ENCODE measurements around the gene FASTKD2.

Gene FASTKD2

DNA sequence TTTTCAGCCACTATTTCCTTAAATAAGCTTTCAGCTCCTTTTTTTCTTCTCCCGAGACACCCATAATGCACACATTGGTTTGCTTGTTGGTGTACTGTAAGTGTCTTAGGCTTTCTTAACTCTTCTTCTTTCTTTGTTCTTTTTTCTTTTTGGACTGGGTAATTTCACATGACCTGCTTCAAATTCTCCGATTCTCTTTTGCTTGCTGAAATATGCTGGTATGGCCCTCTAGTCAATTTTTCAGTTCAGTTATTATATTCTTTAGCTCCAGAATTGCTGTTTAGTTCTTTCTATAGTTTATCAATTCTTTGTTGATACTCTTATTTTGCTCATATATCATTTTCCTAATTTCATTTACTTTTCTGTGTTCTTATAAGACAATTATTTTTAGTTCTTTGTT is 15.3 kb downstream of the FASTKD2 start:
- H3K9ac ChIP-seq (ENCODE audit: low read depth, low read length, poor library complexity): no peak overlapping the region
- no peak overlapping the region for H3K27ac ChIP-seq (replicated peaks; ENCODE audit: low read length)
- H3K4me1 ChIP-seq (ENCODE audit: control insufficient read depth in 2 of 2, insufficient read depth in 1 of 2, low read depth in 1 of 2, low read length in 2 of 2): no peaks in the 10 kb centered on the region
- no peak overlapping the region for H3K14ac ChIP-seq (ENCODE audit: low read length)
- H3K4me2 ChIP-seq (ENCODE audit: insufficient read depth, low read length, poor library complexity, severe bottlenecking): no peak overlapping the region
- H2BK120ac ChIP-seq (ENCODE audit: low read depth, low read length): no peak overlapping the region
- H2AFZ ChIP-seq (ENCODE audit: low read length): no peak overlapping the region
- H2BK15ac ChIP-seq (ENCODE audit: low read length): no peak overlapping the region
- H3K23ac ChIP-seq (ENCODE audit: low read depth, low read length, poor library complexity): no peak overlapping the region
- no peak for DNase-seq (ENCODE audit: low spot score)
- H3K27me3 ChIP-seq (ENCODE audit: control insufficient read depth in 3 of 3, insufficient read depth in 3 of 3, low read depth in 1 of 3, low read length in 3 of 3): no peaks in the 10 kb centered on the region
- no peak overlapping the region for H3K4ac ChIP-seq (ENCODE audit: low read length)
- H3K18ac ChIP-seq (ENCODE audit: low read length): no peak overlapping the region
- no peak overlapping the region for H2BK5ac ChIP-seq (ENCODE audit: low read length)
- H3K36me3 ChIP-seq (replicated peaks in 1 of 2; ENCODE audit: control insufficient read depth in 2 of 2, insufficient read depth in 2 of 2, low read length in 2 of 2): peaks cover 11 to 95% of the 10 kb centered on the region in 2 donors
- no peak overlapping the region for H4K8ac ChIP-seq (ENCODE audit: low read depth, low read length)
- no peak overlapping the region for H2BK12ac ChIP-seq (ENCODE audit: low read length)
- H2AK5ac ChIP-seq (ENCODE audit: low read depth, low read length): no peak overlapping the region
- no CpG with 5 or more reads among the region's 2 CpGs for WGBS, 2 donors (ENCODE audit: extremely low coverage in 2 of 2, insufficient read length in 2 of 2, insufficient replicate concordance in 1 of 2)
- no peak overlapping the region for H4K91ac ChIP-seq (ENCODE audit: low read depth, low read length, poor library complexity)
- peaks cover 1% of the 10 kb centered on the region for H3K79me1 ChIP-seq (ENCODE audit: low read depth, low read length)
- H3K4me3 ChIP-seq (ENCODE audit: low read length in 2 of 2): no peak overlapping the region
- H3K9me3 ChIP-seq (replicated peaks in 1 of 2; ENCODE audit: control insufficient read depth in 2 of 2, insufficient read depth in 1 of 2, low read depth in 1 of 2, low read length in 2 of 2): peaks cover 3 to 46% of the 10 kb centered on the region in 2 donors

- no peak overlapping the region for H3K4ac ChIP-seq (ENCODE audit: low read length)
- no peak overlapping the region for H4K8ac ChIP-seq (ENCODE audit: low read depth, low read length)
- H3K79me1 ChIP-seq (ENCODE audit: low read depth, low read length): peaks cover 1% of the 10 kb centered on the region
- no peak overlapping the region for H2BK12ac ChIP-seq (ENCODE audit: low read length)
- H2BK5ac ChIP-seq (ENCODE audit: low read length): no peak overlapping the region
- no peak overlapping the region for H3K9ac ChIP-seq (ENCODE audit: low read depth, low read length, poor library complexity)
- no peak overlapping the region for H3K4me3 ChIP-seq (ENCODE audit: low read length in 2 of 2)
- H3K18ac ChIP-seq (ENCODE audit: low read length): no peak overlapping the region
- no peak overlapping the region for H2AK5ac ChIP-seq (ENCODE audit: low read depth, low read length)
- H2BK120ac ChIP-seq (ENCODE audit: low read depth, low read length): no peak overlapping the region
- H3K27ac ChIP-seq (replicated peaks; ENCODE audit: low read length): no peak overlapping the region
- no CpG with 5 or more reads among the region's 2 CpGs for WGBS, 2 donors (ENCODE audit: extremely low coverage in 2 of 2, insufficient read length in 2 of 2, insufficient replicate concordance in 1 of 2)
- H2AFZ ChIP-seq (ENCODE audit: low read length): no peak overlapping the region
- no peak overlapping the region for H4K91ac ChIP-seq (ENCODE audit: low read depth, low read length, poor library complexity)
- peaks cover 20 to 96% of the 10 kb centered on the region in 2 donors for H3K36me3 ChIP-seq (replicated peaks in 1 of 2; ENCODE audit: control insufficient read depth in 2 of 2, insufficient read depth in 2 of 2, low read length in 2 of 2)
- no peaks in the 10 kb centered on the region for H3K27me3 ChIP-seq (ENCODE audit: control insufficient read depth in 3 of 3, insufficient read depth in 3 of 3, low read depth in 1 of 3, low read length in 3 of 3)
- H3K4me2 ChIP-seq (ENCODE audit: insufficient read depth, low read length, poor library complexity, severe bottlenecking): no peak overlapping the region
- H3K9me3 ChIP-seq (replicated peaks in 1 of 2; ENCODE audit: control insufficient read depth in 2 of 2, insufficient read depth in 1 of 2, low read depth in 1 of 2, low read length in 2 of 2): peaks cover 2 to 19% of the 10 kb centered on the region in 2 donors
- no peak overlapping the region for H3K14ac ChIP-seq (ENCODE audit: low read length)
- DNase-seq (ENCODE audit: low spot score): no peak
- H3K4me1 ChIP-seq (ENCODE audit: control insufficient read depth in 2 of 2, insufficient read depth in 1 of 2, low read depth in 1 of 2, low read length in 2 of 2): no peaks in the 10 kb centered on the region
- H2BK15ac ChIP-seq (ENCODE audit: low read length): no peak overlapping the region
- no peak overlapping the region for H3K23ac ChIP-seq (ENCODE audit: low read depth, low read length, poor library complexity)
Observed at GRCh38 chr2:206783718-206784117, 18.3 kb downstream of the FASTKD2 start.

DNA sequence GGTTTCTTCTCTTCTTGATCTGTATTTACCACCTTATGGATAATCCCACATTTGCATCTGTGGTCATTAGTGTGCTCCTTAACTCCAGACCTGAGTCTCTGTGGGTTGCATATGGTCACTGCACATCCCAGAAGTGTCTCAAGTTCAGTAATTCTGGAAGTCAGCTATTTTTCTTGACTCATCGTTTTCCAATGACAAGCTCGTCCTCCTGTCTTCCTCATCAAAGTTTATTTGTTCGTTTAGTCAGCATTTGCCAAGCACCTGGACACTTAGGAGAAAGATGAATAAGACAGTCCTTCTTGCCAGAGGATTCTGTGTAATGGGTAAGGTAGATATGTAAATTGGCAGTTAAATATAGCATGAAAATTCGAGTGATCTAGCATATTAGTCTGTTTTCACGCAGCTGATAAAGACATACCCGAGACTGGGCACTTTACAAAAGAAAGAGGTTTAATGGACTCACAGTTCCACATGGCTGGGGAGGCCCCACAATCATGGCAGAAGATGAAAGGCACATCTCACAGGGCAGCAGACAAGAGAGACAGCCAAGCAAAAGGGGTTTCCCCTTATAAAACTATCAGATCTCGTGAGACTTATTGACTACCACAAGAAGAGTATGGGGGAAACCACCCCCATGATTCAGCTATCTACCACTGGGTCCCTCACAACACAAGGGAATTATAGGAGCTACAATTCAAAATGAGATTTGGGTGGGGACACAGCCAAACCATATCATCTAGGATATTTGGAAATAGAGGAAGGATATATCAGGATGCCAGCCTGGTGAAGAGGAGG is 19.4 kb downstream of the FASTKD2 start:
- Histone ChIP-seq H3K18ac (ENCODE audit: low read length) (no peak overlapping the region), H3K79me1 (ENCODE audit: low read depth, low read length) (peaks cover 1% of the 10 kb centered on the region), H3K14ac (ENCODE audit: low read length) (no peak overlapping the region), H3K23ac (ENCODE audit: low read depth, low read length, poor library complexity) (no peak overlapping the region), H2BK120ac (ENCODE audit: low read depth, low read length) (no peak overlapping the region), H4K8ac (ENCODE audit: low read depth, low read length) (no peak overlapping the region), H3K27me3 (ENCODE audit: control insufficient read depth in 3 of 3, insufficient read depth in 3 of 3, low read depth in 1 of 3, low read length in 3 of 3) (no peaks in the 10 kb centered on the region), H3K4me3 (ENCODE audit: low read length in 2 of 2) (no peak overlapping the region), H2BK5ac (ENCODE audit: low read length) (no peak overlapping the region), H3K36me3 (replicated peaks in 1 of 2; ENCODE audit: control insufficient read depth in 2 of 2, insufficient read depth in 2 of 2, low read length in 2 of 2) (peaks cover 21 to 96% of the 10 kb centered on the region in 2 donors), H3K4me1 (ENCODE audit: control insufficient read depth in 2 of 2, insufficient read depth in 1 of 2, low read depth in 1 of 2, low read length in 2 of 2) (no peaks in the 10 kb centered on the region), H3K4ac (ENCODE audit: low read length) (no peak overlapping the region), H2AK5ac (ENCODE audit: low read depth, low read length) (no peak overlapping the region), H2AFZ (ENCODE audit: low read length) (no peak overlapping the region), H2BK12ac (ENCODE audit: low read length) (no peak overlapping the region), H3K9ac (ENCODE audit: low read depth, low read length, poor library complexity) (no peak overlapping the region), H4K91ac (ENCODE audit: low read depth, low read length, poor library complexity) (no peak overlapping the region), H3K4me2 (ENCODE audit: insufficient read depth, low read length, poor library complexity, severe bottlenecking) (no peak overlapping the region), H3K9me3 (replicated peaks in 1 of 2; ENCODE audit: control insufficient read depth in 2 of 2, insufficient read depth in 1 of 2, low read depth in 1 of 2, low read length in 2 of 2) (peaks cover 0 to 12% of the 10 kb centered on the region in 2 donors), H2BK15ac (ENCODE audit: low read length) (no peak overlapping the region), H3K27ac (replicated peaks; ENCODE audit: low read length) (no peak overlapping the region)
- WGBS, 2 donors (ENCODE audit: extremely low coverage in 2 of 2, insufficient read length in 2 of 2, insufficient replicate concordance in 1 of 2): no CpG with 5 or more reads among the region's 7 CpGs
- DNase-seq (ENCODE audit: low spot score): no peak

- Histone ChIP-seq H2BK12ac (ENCODE audit: low read length) (no peak overlapping the region), H3K9ac (ENCODE audit: low read depth, low read length, poor library complexity) (no peak overlapping the region), H3K14ac (ENCODE audit: low read length) (no peak overlapping the region), H2BK5ac (ENCODE audit: low read length) (no peak overlapping the region), H3K27me3 (ENCODE audit: control insufficient read depth in 3 of 3, insufficient read depth in 3 of 3, low read depth in 1 of 3, low read length in 3 of 3) (no peaks in the 10 kb centered on the region), H3K79me1 (ENCODE audit: low read depth, low read length) (peaks cover 1% of the 10 kb centered on the region), H4K91ac (ENCODE audit: low read depth, low read length, poor library complexity) (no peak overlapping the region), H2BK15ac (ENCODE audit: low read length) (no peak overlapping the region), H2BK120ac (ENCODE audit: low read depth, low read length) (no peak overlapping the region), H2AK5ac (ENCODE audit: low read depth, low read length) (no peak overlapping the region), H3K36me3 (replicated peaks in 1 of 2; ENCODE audit: control insufficient read depth in 2 of 2, insufficient read depth in 2 of 2, low read length in 2 of 2) (peaks cover 13 to 95% of the 10 kb centered on the region in 2 donors), H3K9me3 (replicated peaks in 1 of 2; ENCODE audit: control insufficient read depth in 2 of 2, insufficient read depth in 1 of 2, low read depth in 1 of 2, low read length in 2 of 2) (no peaks in the 10 kb centered on the region), H3K4me1 (ENCODE audit: control insufficient read depth in 2 of 2, insufficient read depth in 1 of 2, low read depth in 1 of 2, low read length in 2 of 2) (no peaks in the 10 kb centered on the region), H3K27ac (replicated peaks; ENCODE audit: low read length) (no peak overlapping the region), H3K4ac (ENCODE audit: low read length) (no peak overlapping the region), H4K8ac (ENCODE audit: low read depth, low read length) (no peak overlapping the region), H3K23ac (ENCODE audit: low read depth, low read length, poor library complexity) (no peak overlapping the region), H3K4me3 (ENCODE audit: low read length in 2 of 2) (no peak overlapping the region), H2AFZ (ENCODE audit: low read length) (no peak overlapping the region), H3K4me2 (ENCODE audit: insufficient read depth, low read length, poor library complexity, severe bottlenecking) (no peak overlapping the region), H3K18ac (ENCODE audit: low read length) (no peak overlapping the region)
- no CpG with 5 or more reads among the region's 3 CpGs for WGBS, 2 donors (ENCODE audit: extremely low coverage in 2 of 2, insufficient read length in 2 of 2, insufficient replicate concordance in 1 of 2)
- no peak for DNase-seq (ENCODE audit: low spot score)
Observed at GRCh38 chr2:206790311-206790935, 25.0 kb downstream of the FASTKD2 start.

Data from neuronal stem cell (in vitro differentiated cells).